Panc1 (cell line): ENCODE results near the gene NARS2. TPM values are rescaled to one million over a fixed set of nuclear protein-coding genes. Genes with fewer than 3 reads are reported as not detected.

Experiments used
- ATAC-seq: fragments of 200-7000 bp; cut with Tn5 transposase; 2 replicates; pipeline ENCODE4 v1.9.1; 2020; ENCODE audit warnings: mild to moderate bottlenecking, moderate library complexity
- BruUV-seq: library from RNA; stranded (reverse); fragments of 400-500 nt; replicated peaks from 2 replicates; lab custom pipeline; 2021; lab: Mats Ljungman, UMichigan
- CTCF ChIA-PET: fragments of 300-600 bp; sonication (Branson Sonifier 250); formaldehyde crosslinking; loops from one replicate; lab custom pipeline; 2022; ENCODE audit warnings: antibody characterized with exemption; lab: Charles Lee
- POLR2A ChIA-PET: fragments of 300-600 bp; sonication (Branson Sonifier 250); formaldehyde crosslinking; loops from one replicate; lab custom pipeline; 2022; ENCODE audit warnings: antibody characterized with exemption; lab: Charles Lee
- DNase-seq: peaks from one replicate; pipeline ENCODE4 v3.0.0-alpha.2; 2010; ENCODE audit warnings: low read depth, low spot score
- H3K27ac ChIP-seq: 2 replicates; pipeline ENCODE4 v1.5.1; 2011; ENCODE audit warnings: mild to moderate bottlenecking, low read length, inconsistent platforms
- H3K27me3 ChIP-seq: fragments of 200-500 bp; sonication (Bioruptor generic); 2 replicates; pipeline ENCODE4 v1.6.0; 2014; ENCODE audit warnings: low read length, inconsistent platforms; ENCODE audit not compliant: control insufficient read depth, insufficient read depth
- H3K36me3 ChIP-seq: fragments of 200-500 bp; sonication (Bioruptor generic); 2 replicates; pipeline ENCODE4 v1.5.1; 2014; ENCODE audit warnings: inconsistent platforms, mild to moderate bottlenecking, low read length, moderate library complexity; ENCODE audit not compliant: control insufficient read depth, insufficient read depth
- H3K4me1 ChIP-seq: 2 replicates; pipeline ENCODE4 v1.5.1; 2011; ENCODE audit warnings: inconsistent platforms, mild to moderate bottlenecking, low read length, moderate library complexity; ENCODE audit not compliant: control insufficient read depth, insufficient read depth
- H3K4me3 ChIP-seq, 2 experiments: 2 replicates each; pipeline ENCODE4 v1.5.1; 2011 to 2012; ENCODE audit warnings: low read depth in 2 of 2, low read length in 2 of 2, mild to moderate bottlenecking in 2 of 2, inconsistent platforms in 1 of 2, moderate library complexity in 1 of 2
- H3K9me3 ChIP-seq: fragments of 200-500 bp; sonication (Bioruptor generic); 2 replicates; pipeline ENCODE4 v1.5.1; 2014; ENCODE audit warnings: low read depth, mild to moderate bottlenecking, inconsistent platforms, low read length, moderate library complexity; ENCODE audit not compliant: control insufficient read depth, insufficient read depth
- POLR2AphosphoS5 ChIP-seq: IDR thresholded peaks from 2 replicates; pipeline ENCODE4 v1.6.1; 2012; ENCODE audit warnings: mild to moderate bottlenecking, low read depth, low read length, moderate library complexity
- REST ChIP-seq, 2 experiments: IDR thresholded peaks; 2 replicates each; pipeline ENCODE4 v1.6.1; 2011 to 2012; ENCODE audit warnings: low read depth in 2 of 2, control low read depth in 1 of 2, low read length in 1 of 2, mild to moderate bottlenecking in 1 of 2, moderate library complexity in 1 of 2; ENCODE audit not compliant: insufficient read depth in 1 of 2
- SIN3A ChIP-seq: IDR thresholded peaks from 2 replicates; pipeline ENCODE4 v1.6.1; 2012; ENCODE audit warnings: low read depth, mild to moderate bottlenecking, low read length, moderate library complexity, borderline replicate concordance; ENCODE audit not compliant: insufficient read depth
- TCF7L2 ChIP-seq: IDR thresholded peaks from 2 replicates; pipeline ENCODE4 v1.6.1; 2011; ENCODE audit warnings: mild to moderate bottlenecking, low read depth, low read length, inconsistent platforms
- in situ Hi-C: cut with HindIII; loops from 2 replicates; pipeline ENCODE4 v1.10.0; 2016; ENCODE audit warnings: low sequenced_read_pairs, low pct_unique_long_range_greater_than_20kb
- intact Hi-C: fragments of 100-400 bp; cut with micrococcal nuclease; formaldehyde crosslinking; loops from one replicate; pipeline ENCODE4 v1.10.0; 2022; ENCODE audit not compliant: unreplicated experiment
- total RNA-seq: library from RNA; stranded (reverse); gene quantifications from one replicate; pipeline ENCODE4 v1.2.1, GENCODE V29; 2021; ENCODE audit not compliant: unreplicated experiment
- TF ChIP-seq, protein P1 (sequence below): fragments of 450-650 bp; IDR thresholded peaks from 2 replicates; pipeline ENCODE4 v1.5.1; 2017; ENCODE audit warnings: mild to moderate bottlenecking

NARS2 gene
- total RNA-seq, 1 experiment from 2014 or later = 29.8 TPM

DNA sequence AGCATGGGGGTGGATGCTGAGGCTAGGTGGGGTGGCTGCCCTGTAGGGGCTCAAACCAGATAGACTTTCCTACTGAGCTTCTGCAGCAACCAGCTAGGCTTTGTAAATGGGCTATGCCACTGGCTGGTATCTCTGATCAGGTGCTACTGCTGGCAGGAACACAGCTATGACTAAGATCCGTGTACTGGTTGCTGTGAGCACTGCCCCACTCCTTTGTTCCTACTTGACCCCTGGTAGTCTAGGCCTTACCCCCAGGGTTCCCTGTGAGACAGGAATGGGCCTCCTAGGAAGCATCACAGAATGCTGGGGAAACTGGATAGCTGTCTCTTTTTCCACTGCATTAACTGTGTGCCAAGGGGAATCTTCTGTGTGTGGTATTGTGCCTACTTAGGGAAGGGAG is 98.6 kb downstream of the NARS2 start:
- H3K27me3 ChIP-seq = no peaks in the 10 kb centered on the region
- no peak overlapping the region for H3K27ac ChIP-seq
- no peaks in the 10 kb centered on the region for H3K4me1 ChIP-seq
- BruUV-seq = no TSS peak
- ChIA-PET POLR2A (no interaction called here), CTCF (no interaction called here)
- no peaks in the 10 kb centered on the region for H3K9me3 ChIP-seq
- intact Hi-C loops = no loop called here
- in situ Hi-C loops = no loop called here
- no peak overlapping the region for H3K4me3 ChIP-seq
- no peaks in the 10 kb centered on the region for H3K36me3 ChIP-seq
- ATAC-seq = no peak; the same call in 1 of the 2 replicates
- no peak for TF ChIP-seq SIN3A
- TF ChIP-seq TCF7L2 = no peak
- TF ChIP-seq, protein P1, sequence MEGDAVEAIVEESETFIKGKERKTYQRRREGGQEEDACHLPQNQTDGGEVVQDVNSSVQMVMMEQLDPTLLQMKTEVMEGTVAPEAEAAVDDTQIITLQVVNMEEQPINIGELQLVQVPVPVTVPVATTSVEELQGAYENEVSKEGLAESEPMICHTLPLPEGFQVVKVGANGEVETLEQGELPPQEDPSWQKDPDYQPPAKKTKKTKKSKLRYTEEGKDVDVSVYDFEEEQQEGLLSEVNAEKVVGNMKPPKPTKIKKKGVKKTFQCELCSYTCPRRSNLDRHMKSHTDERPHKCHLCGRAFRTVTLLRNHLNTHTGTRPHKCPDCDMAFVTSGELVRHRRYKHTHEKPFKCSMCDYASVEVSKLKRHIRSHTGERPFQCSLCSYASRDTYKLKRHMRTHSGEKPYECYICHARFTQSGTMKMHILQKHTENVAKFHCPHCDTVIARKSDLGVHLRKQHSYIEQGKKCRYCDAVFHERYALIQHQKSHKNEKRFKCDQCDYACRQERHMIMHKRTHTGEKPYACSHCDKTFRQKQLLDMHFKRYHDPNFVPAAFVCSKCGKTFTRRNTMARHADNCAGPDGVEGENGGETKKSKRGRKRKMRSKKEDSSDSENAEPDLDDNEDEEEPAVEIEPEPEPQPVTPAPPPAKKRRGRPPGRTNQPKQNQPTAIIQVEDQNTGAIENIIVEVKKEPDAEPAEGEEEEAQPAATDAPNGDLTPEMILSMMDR = no peak
- no peak for TF ChIP-seq POLR2AphosphoS5
- no peak for TF ChIP-seq REST (IDR thresholded peaks at IDR 0.05; ENCODE audit: insufficient read depth in 1 of 2, low read depth in 2 of 2, low read length in 1 of 2)
- no peak for DNase-seq

DNA sequence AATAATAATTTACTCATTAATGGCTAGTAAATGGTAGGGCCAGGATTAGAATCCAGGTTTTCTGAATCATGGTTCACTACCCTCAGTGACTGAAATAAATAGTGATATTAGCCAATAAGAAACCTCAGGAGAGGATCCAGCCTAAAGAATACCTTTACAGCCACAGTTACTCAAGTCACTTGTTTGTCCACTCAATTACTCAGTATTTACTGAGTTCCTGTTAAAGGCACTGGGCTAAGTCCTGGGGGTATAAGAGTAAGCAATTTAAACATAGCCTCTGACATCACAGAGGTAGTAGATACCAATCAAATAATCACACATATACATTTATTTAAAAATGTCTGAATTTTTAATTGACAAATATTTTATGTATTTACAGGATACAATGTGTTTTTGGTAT is 100.2 kb downstream of the NARS2 start:
- no peak overlapping the region for H3K27ac ChIP-seq
- intact Hi-C loops = no loop called here
- no peak overlapping the region for H3K4me3 ChIP-seq
- no peaks in the 10 kb centered on the region for H3K36me3 ChIP-seq
- no peaks in the 10 kb centered on the region for H3K27me3 ChIP-seq
- POLR2A ChIA-PET = no interaction called here
- H3K9me3 ChIP-seq = no peaks in the 10 kb centered on the region
- no peaks in the 10 kb centered on the region for H3K4me1 ChIP-seq
- in situ Hi-C loops = no loop called here
- no TSS peak for BruUV-seq
- CTCF ChIA-PET = no interaction called here
- no peak for TF ChIP-seq SIN3A
- TF ChIP-seq, protein P1 = no peak
- no peak for TF ChIP-seq REST (IDR thresholded peaks at IDR 0.05; ENCODE audit: insufficient read depth in 1 of 2, low read depth in 2 of 2, low read length in 1 of 2)
- TF ChIP-seq POLR2AphosphoS5 = no peak
- no peak for TF ChIP-seq TCF7L2
- no peak for DNase-seq
- ATAC-seq = no peak
